NCI-H146 (cell line): ENCODE data around the gene EIF6.
"Not testable (repeated sequence)": the region's sequence is repeated elsewhere in the genome, so short reads cannot be mapped to it uniquely, and the experiment has no call there.

ENCODE experiments used
- DNase-seq: peaks from one replicate; lab custom pipeline; 2025; lab: John Stamatoyannopoulos, UW

Gene EIF6

DNA sequence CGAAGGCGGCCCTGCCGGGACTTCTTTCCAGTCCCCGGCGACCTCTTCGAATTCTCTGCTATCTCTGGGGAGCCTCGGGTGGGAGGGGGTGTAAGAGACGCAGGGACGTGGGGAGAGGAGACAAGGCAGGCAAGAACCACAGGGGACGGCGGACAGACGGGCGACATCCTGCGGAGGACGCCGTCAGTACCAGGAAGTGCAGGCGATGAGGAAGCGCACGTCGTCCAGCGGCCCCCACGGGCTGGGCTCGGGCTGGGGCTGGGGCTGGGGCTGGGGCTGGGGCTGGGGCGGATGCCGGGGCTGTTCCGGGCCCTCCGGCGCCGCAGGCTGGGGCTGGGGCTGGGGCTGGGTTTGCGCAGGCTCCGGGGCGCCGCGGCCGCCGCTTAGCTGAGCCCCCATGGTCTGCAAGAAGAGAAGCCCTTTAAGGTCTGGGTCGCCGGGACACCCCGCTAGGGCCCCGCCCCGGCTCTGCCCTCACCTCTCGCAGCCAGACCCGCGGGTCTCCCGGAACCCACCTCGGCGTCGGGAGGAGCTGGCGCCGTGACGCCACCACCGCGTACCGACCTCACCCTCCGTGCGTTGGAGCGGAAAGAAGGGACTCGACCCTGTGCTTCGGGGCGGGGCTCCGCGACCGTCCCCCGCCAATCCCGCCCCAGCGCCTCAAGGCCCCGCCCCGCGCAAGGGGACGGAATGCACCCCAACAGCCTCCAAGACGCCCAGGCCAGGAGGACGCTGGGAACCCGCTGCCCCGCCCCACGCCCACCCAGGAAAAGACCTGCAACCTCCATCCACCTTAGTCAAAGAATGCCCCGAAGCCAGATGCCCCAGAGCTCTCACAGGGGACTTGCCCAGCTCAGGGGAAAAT, 6.8 kb downstream of the EIF6 start, which contains the start of gene MMP24OS:
MMP24OS (minus strand) TSS at position 592 of the 865 bp plus-strand sequence; CDS start at position 399, 193 bp downstream.
- peak; percentile 94 for DNase-seq

DNA sequence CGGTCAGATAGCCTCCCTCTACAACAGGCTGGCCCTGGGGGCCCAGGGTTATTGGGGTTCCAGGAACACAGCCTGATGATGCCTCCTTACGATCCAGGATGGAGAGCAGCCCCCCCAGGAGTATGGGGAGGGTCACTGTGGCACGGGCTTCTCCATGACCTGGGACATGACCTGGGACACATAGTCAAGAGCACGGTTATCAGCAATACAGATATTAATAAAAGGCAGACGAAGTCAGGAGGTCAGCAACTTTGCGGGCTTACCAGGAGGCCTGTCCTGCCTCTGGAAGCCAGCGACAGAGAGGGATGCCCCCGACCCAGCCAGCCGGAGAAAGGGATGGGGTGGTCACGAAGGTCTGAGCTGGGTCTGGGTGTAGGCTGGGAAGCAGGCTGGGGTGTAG, 7.4 kb downstream of the EIF6 start:
- no peak for DNase-seq

DNA sequence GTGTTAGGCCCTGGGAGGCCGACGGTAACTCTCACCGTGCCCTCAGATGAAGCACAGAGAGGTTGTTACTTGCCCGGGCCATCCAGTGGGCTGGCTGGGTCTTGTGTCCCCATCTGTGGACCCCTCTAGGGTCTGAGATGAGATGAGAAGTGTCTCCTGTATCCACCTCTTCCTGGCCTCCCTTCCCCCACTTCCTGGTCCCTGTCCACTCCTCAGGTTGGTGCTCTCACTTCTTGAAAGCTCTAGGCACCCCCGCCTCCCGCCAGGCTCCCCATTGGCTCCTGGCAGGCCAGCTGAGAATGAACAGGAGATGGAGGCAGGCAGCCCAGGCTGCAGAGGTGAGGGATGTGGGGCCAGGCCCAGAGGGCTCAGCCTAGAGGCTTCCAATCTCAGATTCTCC, 8.2 kb downstream of the EIF6 start:
- DNase-seq: no peak

DNA sequence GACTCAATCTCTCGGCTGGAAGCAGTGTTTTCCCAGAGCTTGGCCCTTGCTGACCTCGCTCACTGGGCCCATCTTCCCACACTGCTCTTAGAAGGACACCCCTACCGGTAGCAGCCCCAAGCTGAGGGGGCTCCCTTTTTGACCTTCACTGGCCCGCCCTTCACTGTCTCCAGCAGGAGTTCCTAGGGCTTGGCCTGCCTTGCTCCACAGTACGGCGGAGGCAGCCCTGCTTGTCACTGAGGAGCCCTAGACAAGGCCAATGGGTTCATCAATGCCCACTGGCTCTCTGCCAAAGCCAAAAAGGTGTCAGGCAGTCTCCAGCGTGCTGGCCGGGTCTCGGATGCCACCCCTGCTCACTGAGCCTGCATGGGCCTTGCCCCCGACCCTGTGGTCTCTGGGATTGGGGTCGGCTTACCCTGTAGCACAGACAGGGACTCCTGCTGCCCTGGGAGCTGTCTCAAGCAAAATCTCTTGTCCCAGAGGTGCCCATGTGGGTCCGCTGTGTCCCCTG, 8.8 kb downstream of the EIF6 start:
- DNase-seq: no peak

DNA sequence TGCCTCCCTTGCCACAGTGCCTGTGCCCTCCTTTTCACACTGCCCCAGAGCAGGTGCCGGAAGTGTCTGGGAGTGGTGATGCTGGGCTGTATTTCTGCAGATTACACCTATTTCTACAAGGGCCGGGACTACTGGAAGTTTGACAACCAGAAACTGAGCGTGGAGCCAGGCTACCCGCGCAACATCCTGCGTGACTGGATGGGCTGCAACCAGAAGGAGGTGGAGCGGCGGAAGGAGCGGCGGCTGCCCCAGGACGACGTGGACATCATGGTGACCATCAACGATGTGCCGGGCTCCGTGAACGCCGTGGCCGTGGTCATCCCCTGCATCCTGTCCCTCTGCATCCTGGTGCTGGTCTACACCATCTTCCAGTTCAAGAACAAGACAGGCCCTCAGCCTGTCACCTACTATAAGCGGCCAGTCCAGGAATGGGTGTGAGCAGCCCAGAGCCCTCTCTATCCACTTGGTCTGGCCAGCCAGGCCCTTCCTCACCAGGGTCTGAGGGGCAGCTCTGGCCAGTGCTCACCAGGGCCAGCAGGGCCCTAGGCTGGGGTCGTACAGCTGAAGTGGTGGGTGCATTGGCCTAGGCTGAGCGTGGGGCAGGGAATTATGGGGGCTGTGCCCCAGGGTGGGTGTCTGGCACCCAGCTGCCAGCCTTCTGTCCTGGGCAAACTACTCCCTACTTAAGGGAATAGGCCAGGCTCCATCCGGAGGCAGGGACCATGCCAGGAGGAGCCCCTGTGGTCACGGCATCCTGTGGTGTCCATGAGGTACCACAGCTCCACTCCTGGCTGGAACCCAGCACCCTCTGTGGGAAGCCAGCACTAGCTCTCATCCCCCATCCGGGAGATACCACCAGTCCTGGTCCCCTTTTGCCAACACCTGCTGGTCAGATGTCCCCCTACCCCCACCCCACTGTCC, 10.1 kb downstream of the EIF6 start:
- DNase-seq: no peak

DNA sequence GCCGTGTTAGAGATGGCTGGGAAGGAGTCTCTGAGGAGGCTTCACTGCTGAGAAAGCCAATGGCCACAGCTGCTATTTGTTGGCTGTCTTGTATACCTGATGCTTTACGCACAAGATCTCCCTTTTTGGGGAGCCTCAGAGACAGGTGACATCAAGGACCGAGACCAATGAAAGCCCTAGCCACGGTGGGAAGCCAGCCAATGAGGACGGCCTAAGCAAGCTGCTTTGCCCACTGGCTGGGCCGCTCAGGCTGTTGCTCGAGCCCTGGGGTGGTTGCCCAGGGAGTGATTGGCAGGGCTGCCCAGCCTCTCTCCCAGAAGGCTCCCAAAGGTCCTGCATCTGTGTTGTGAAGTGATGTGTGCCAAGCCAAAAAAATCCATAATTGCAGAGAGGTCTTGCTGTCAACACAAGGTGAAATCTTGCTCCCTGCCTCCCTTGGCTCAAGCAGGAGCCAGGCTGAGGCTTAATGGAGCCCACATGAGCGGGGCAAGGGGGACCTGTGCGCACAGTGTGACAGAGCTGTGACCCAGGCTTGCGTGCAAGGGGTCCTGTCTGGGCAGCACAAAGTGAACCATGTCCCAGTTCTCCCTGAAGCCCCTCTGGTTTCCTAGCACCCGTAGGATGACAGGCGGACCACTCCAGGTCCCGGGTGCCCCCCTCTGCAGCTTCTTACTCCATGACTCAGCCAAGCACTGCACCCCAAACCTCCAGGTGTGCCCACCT, 11.0 kb downstream of the EIF6 start:
- DNase-seq: no peak

DNA sequence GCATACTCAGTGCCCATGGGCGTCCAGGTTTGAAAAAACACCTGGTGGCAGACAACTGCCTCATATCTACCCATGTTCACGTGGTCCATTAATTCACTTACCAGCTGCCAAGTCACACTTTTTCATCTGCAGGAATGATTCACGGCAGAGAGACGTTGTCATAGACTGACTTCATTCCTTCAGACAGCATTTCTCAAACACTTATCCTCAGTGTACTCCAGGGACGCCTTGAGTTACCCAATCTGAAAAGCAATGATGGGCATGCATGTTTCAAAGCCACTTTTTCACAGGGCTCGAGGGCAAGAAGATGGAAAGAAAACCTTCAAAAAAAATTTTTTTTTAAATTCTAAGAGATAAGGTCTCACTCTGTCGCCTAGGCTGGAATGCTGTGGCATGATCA, 12.7 kb downstream of the EIF6 start:
- no peak for DNase-seq

DNA sequence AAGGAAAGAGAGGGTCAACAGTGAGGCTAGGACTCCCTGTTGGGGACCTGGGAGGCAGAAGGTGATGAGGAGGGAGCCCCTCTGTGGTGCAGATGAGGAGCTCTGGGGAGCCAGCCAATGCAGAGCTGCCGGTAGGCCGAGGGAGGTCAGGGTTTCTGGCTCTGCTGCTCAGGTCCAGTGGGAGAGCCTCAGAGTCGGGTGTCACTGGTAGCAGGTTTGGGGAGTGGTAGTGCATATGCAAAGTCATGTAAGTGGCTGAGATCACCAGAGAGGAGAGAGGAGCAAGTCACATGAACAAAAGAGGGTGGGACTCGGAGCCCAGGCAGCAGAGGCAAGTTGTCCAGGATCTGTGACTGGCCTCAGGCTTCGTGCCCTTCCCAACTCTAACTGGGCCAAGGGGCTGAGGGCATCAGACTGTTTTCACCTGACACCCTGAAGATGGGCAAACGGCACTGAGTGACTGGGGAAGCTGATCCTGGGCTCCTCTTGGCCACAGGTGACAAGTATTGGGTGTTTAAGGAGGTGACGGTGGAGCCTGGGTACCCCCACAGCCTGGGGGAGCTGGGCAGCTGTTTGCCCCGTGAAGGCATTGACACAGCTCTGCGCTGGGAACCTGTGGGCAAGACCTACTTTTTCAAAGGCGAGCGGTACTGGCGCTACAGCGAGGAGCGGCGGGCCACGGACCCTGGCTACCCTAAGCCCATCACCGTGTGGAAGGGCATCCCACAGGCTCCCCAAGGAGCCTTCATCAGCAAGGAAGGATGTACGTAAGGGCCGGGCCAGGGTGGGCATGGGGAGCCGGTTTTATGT, 13.3 kb downstream of the EIF6 start:
- DNase-seq: no peak

DNA sequence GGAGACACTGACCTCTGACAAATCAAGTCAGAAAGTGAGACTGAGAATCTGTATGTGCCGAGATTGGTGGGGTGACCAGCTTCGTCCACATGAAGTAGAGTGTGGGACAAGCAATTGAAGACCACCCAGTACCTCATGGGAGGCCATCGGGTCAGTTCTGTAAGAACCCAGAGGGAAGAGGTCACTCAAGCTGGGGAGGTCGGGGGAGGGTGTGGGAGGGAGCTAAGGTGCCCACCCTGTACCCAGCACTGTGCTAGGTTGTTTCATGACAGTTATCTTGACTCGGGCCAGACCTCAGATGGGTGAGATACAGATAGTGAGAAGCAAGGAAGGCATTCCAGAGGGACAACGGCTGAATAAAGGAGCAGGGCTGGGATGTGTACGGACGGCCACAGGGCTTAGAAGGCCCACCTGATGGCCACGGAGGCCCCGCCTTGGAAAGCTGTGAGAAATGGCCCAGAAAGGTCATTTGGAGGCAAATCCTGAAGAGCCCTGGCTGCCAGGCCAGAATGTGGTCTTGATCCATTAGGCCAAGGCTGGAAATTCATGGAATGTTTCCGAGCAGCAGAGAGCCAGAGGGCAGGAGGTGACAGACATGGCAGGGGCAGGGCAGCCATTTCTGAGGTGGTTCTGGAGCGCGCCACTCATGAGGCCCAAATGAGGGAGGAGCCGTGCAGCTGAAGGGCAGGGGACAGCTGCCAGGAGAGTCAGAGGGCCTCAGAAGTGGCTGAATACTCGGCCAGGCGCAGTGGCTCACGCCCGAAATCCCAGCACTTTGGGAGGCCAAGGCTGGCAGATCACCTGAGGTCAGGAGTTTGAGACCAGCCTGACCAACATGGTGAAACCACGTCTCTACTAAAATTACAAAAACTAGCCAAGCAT, 14.3 kb downstream of the EIF6 start:
- no peak for DNase-seq

DNA sequence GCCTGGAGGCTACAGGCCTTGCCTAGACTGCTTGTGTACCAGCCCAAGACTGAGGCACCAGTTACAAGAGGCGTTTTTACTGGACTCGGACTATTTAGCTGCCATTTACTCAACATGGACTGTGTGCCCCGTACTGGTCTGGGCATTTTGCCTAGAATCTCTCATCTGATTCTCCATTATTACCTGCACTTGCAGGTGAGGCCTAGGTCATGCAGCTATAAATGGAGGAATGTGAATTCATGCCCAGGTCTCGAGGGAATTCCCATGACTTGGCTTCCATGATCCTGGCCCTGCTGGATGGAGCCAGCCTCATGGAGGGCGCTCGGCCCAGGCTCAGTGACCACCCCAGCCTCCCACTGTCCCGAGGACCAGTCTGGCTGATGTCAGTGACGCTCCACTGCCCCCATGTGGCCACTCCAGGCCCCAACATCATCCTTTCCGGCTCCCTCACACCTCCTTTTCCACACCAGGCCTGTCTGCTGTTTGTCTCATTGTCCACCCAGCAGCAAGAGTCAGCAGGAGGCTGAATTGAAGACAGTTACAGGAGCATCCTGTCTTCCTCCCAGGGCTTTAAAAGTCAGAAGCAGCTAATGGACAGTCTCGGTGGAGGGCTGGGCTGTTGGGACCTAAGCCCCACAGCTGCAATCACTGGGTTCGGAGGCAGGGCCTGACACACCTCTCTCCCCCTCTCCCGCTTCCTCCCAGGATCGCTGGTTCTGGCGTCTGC, 15.4 kb downstream of the EIF6 start:
- peak; percentile 48 for DNase-seq

DNA sequence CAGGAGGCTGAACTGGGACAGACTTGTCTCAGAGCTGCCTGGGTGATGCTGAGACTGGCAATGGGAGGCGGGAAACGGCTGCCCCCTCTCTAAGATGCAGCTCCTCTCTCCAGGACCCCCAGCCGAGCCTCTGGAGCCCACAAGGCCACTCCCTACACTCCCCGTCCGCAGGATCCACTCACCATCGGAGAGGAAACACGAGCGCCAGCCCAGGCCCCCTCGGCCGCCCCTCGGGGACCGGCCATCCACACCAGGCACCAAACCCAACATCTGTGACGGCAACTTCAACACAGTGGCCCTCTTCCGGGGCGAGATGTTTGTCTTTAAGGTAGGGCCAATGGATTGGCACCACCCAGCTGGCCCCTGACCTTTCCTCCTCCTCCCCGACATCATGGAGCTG, 17.5 kb downstream of the EIF6 start:
- DNase-seq: no peak

DNA sequence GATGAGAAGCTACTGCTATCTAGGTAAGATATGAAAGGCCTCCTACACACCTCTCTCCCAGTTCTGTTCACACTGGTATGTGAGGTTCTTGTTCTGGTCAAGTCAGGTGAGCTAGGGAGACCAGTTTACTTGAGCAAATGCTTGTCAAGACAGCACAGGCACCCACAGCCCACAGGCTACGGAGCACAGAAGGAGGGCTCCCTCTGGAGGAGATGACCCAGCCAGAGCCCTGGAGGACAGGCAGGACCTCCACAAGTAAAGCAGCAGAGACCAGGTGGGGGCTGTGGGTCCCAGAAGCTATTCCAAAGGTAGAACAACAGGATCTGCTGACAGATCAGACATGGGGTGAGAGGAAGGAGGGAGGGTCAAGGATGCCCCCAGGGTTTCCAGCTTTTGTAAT, 19.8 kb downstream of the EIF6 start:
- no peak for DNase-seq

DNA sequence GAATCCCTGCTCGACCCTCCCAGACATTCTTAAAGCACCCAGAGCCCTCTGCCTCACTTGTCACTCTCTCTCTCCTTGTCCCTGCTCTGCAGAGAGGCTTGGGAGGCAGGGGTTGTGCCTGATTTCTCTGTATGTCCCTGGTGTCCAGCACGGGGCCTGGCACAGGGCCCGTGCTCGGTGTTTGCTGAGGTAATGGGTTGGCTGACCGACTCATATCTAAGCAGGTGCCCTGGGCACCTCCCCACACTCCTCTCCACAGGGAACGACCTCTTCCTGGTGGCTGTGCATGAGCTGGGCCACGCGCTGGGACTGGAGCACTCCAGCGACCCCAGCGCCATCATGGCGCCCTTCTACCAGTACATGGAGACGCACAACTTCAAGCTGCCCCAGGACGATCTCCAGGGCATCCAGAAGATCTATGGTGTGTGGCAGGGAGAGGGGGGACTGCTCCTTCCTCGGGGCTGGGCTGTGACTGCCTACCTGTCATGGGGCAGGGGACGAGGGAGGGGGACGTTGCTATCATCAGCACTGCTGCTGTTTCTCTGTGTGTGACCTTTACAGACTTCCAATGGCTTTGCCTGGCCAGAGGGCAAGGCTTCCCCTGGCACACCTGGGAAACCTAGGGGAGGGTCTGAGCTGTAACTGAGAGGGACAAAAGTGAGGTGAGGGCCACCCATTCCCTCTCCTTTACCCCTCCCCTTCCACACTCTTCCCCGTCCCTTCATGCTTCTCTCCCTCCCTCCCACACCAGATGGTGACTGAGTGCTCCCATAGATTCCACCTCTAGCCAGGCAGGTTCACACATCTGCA, 20.8 kb downstream of the EIF6 start:
- no peak for DNase-seq

DNA sequence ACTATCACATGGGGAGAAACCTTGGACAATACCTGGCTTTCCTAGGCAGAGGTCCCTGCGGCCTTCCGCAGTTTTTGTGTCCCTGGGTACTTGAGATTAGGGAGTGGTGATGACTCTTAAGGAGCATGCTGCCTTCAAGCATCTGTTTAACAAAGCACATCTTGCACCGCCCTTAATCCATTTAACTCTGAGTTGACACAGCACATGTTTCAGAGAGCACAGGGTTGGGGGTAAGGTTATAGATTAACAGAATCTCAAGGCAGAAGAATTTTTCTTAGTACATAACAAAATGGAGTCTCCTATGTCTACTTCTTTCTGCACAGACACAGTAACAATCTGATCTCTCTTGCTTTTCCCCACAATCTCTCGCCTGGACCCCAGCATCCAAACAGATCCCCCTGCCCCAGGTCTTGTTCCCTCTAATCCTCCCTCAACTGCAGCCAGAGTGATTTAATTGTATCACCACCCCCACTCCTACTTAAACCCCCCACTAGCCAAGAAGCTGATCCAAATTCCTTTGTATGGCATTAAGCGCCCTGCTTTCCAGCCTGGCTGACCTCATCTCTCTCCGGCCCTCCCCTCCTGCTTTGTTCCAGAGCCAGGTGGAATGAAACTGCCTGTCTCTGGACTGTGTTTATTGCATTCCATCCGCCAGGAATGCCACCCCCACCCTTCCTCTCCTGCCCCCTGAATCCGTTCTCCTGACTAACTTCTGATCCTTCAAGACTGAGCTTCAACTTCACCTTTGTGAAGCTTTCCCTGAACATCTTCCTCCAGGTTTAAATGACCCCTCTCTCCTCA, 21.6 kb downstream of the EIF6 start:
- not testable (repeated sequence) for DNase-seq

DNA sequence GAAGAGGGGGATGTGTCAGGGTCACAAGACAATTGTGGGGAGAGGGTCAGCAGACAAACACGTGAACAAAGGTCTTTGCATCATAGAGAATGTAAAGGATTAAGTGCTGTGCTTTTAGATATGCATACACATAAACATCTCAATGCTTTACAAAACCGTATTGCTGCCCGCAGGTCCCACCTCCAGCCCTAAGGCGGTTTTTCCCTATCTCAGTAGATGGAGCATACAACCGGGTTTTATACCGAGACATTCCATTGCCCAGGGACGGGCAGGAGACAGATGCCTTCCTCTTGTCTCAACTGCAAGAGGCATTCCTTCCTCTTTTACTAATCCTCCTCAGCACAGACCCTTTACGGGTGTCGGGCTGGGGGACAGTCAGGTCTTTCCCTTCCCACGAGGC, 22.3 kb downstream of the EIF6 start:
- DNase-seq: not testable (repeated sequence)

DNA sequence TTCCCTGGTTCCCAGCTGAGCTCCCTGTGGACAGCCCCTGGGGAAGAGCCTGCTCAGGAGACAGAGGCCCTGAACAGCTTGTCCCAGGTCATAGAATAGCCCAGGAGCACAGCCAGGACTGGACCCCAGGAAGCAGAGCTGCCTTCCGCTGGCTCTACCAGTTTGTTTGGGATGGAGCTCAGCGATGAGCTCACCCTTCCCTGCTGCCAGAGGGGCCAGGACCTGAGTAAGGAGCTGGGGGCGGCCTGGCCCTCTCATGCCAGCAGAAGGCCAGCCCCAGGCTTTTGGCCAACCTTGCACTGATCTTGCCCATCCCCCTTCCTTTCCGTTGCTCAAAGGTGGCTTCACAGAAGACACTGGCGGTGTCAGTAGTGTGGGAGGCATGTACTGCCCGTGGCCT, 24.1 kb downstream of the EIF6 start:
- no peak for DNase-seq

DNA sequence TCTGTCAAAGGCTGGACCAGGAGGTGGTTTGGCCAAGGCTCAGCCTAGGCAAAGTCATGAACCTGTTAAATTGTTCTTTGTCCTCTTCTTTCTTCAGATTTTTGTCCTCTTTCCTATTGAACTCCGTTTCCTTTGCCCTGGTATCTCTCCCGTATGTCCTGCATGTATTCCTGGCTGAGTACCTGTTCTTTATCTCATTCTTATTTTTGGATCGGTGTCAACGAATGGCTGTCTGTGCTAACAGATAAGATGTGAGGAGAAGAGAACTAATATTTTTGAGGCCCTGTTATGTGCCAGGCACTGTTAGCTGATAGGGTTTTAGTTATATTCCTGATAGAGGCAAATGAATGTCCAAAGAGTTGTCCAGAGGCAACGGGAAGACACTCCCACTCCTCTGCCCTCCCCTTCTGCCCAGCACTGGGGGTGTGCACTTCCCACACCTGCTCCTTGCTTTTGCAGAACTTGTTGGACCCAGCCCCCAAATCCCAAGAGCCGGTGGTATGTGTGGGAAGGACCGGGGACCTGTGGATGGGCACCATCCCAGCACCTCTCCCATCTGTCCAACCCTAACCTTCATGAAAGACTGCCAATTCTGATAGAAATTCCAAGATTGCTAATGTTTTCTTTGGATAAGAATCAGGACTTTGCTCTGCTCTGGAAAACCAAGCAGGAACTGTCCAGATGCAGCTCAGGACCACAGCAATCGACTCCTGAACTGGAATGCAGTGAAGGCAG, 27.2 kb downstream of the EIF6 start:
- DNase-seq: no peak
